ENCODE measurements around the gene DLL4. TPM values are rescaled to one million over a fixed set of nuclear protein-coding genes. Genes with fewer than 3 reads are reported as not detected.

DLL4 gene
- total RNA-seq, 1 donor from 2014 or later: not detected

GRCh38 chr15:40955930-40956540 is 26.9 kb downstream of the DLL4 start:
- ChIA-PET POLR2A (interaction anchor here (0.6 to 2.0 kb wide), 4 partner anchors 14 to 49 kb away, joined by 3 to 7 read pairs (median 4); no protein-coding TSS in a partner anchor), CTCF (interaction anchor here (0.9 to 1.2 kb wide), 2 partner anchors 14 to 26 kb away, joined by 3 to 5 read pairs; no protein-coding TSS in a partner anchor)
- Mint-ChIP-seq H3K4me1 (peaks cover 34% of the 10 kb centered on the region), H3K4me3 (peak overlapping the region; percentile 26), H3K27ac (no peak overlapping the region), H3K9me3 (no peaks in the 10 kb centered on the region), H3K36me3 (ENCODE audit: low read depth) (peaks cover 33% of the 10 kb centered on the region), H3K27me3 (peaks cover 2% of the 10 kb centered on the region)
- intact Hi-C loops (cut with micrococcal nuclease): no loop called here
- no peak for TF ChIP-seq CTCF (IDR thresholded peaks at IDR 0.05)
- no peak for DNase-seq
- ATAC-seq (ENCODE audit: low read depth): no peak

GRCh38 chr15:40956541-40956982 is 27.4 kb downstream of the DLL4 start:
- CTCF ChIA-PET: no interaction called here
- ATAC-seq (ENCODE audit: low read depth) (no peak), DNase-seq (no peak)
- Mint-ChIP-seq H3K4me1 (peaks cover 34% of the 10 kb centered on the region), H3K27ac (no peak overlapping the region), H3K9me3 (no peaks in the 10 kb centered on the region), H3K4me3 (peak overlapping the region; percentile 26), H3K27me3 (peaks cover 2% of the 10 kb centered on the region), H3K36me3 (ENCODE audit: low read depth) (peaks cover 33% of the 10 kb centered on the region)
- no peak for TF ChIP-seq CTCF (IDR thresholded peaks at IDR 0.05)
- intact Hi-C loops (cut with micrococcal nuclease): no loop called here
- POLR2A ChIA-PET: interaction anchor here (1.3 to 2.0 kb wide), 3 partner anchors 14 to 49 kb away, joined by 3 to 5 read pairs (median 4); no protein-coding TSS in a partner anchor

- H3K4me3 Mint-ChIP-seq: no peak overlapping the region
- ChIA-PET CTCF (interaction anchor here (0.6 kb wide), 1 partner anchor 27 kb away, joined by 3 read pairs; no protein-coding TSS in a partner anchor), POLR2A (interaction anchor here (1.3 to 2.0 kb wide), 3 partner anchors 15 to 49 kb away, joined by 3 to 5 read pairs (median 4); no protein-coding TSS in a partner anchor)
- H3K4me1 Mint-ChIP-seq: peaks cover 31% of the 10 kb centered on the region
- no peak for TF ChIP-seq CTCF (IDR thresholded peaks at IDR 0.05)
- no peak overlapping the region for H3K27ac Mint-ChIP-seq
- no peaks in the 10 kb centered on the region for H3K9me3 Mint-ChIP-seq
- DNase-seq: no peak
- no peaks in the 10 kb centered on the region for H3K27me3 Mint-ChIP-seq
- intact Hi-C loops (cut with micrococcal nuclease): no loop called here
- H3K36me3 Mint-ChIP-seq (ENCODE audit: low read depth): peaks cover 33% of the 10 kb centered on the region
- no peak for ATAC-seq (ENCODE audit: low read depth)
Observed at GRCh38 chr15:40957041-40957555, 28.0 kb downstream of the DLL4 start.

GRCh38 chr15:40957581-40958051 is 28.5 kb downstream of the DLL4 start:
- H3K4me1 Mint-ChIP-seq: peaks cover 26% of the 10 kb centered on the region
- CTCF ChIA-PET: interaction anchor here (0.6 kb wide), 1 partner anchor 27 kb away, joined by 3 read pairs; no protein-coding TSS in a partner anchor
- POLR2A ChIA-PET: interaction anchor here (2.0 kb wide), 1 partner anchor 50 kb away, joined by 5 read pairs; no protein-coding TSS in a partner anchor

More at GRCh38 chr15:40957581-40958051, 28.5 kb downstream of the DLL4 start:
- H3K27me3 Mint-ChIP-seq: no peaks in the 10 kb centered on the region
- intact Hi-C loops (cut with micrococcal nuclease): no loop called here
- no peak for ATAC-seq (ENCODE audit: low read depth)
- no peak for DNase-seq
- H3K9me3 Mint-ChIP-seq: no peaks in the 10 kb centered on the region
- peaks cover 33% of the 10 kb centered on the region for H3K36me3 Mint-ChIP-seq (ENCODE audit: low read depth)
- no peak for TF ChIP-seq CTCF (IDR thresholded peaks at IDR 0.05)
- H3K4me3 Mint-ChIP-seq: no peak overlapping the region
- H3K27ac Mint-ChIP-seq: no peak overlapping the region
